Smooth muscle cell (in vitro differentiated cells): ENCODE measurements around the gene GAS7. TPM values are rescaled to one million over a fixed set of nuclear protein-coding genes. Genes with fewer than 3 reads are reported as not detected.
A peak's percentile ranks its signal among the peaks of the same experiment; 100 is the strongest.

Source experiments
- DNase-seq: peaks from one replicate; lab custom pipeline; 2025; ENCODE audit not compliant: unreplicated experiment; lab: John Stamatoyannopoulos, UW
- H2AFZ ChIP-seq: fragments of 200-600 bp; sonication (generic); 2 replicates; pipeline ENCODE4 v1.6.0; 2016; ENCODE audit warnings: antibody characterized with exemption, low read depth, mild to moderate bottlenecking
- H3F3A ChIP-seq: fragments of 200-600 bp; sonication (generic); 2 replicates; pipeline ENCODE4 v1.6.0; 2017; ENCODE audit warnings: antibody characterized with exemption, low read depth
- H3K27ac ChIP-seq: fragments of 200-600 bp; sonication (generic); 2 replicates; pipeline ENCODE4 v1.5.1; 2016; ENCODE audit warnings: low read depth, mild to moderate bottlenecking
- H3K27me3 ChIP-seq: fragments of 200-600 bp; sonication (generic); 2 replicates; pipeline ENCODE4 v1.6.1; 2016; ENCODE audit warnings: low read depth, mild to moderate bottlenecking
- H3K36me3 ChIP-seq: fragments of 200-600 bp; sonication (generic); 2 replicates; pipeline ENCODE4 v1.5.1; 2016; ENCODE audit warnings: low read depth
- H3K4me1 ChIP-seq: fragments of 200-600 bp; sonication (generic); 2 replicates; pipeline ENCODE4 v1.5.1; 2016; ENCODE audit warnings: low read depth
- H3K4me2 ChIP-seq: fragments of 200-600 bp; sonication (generic); 2 replicates; pipeline ENCODE4 v1.6.0; 2016; ENCODE audit warnings: mild to moderate bottlenecking
- H3K4me3 ChIP-seq: fragments of 200-600 bp; sonication (generic); 2 replicates; pipeline ENCODE4 v1.5.1; 2016; ENCODE audit warnings: mild to moderate bottlenecking
- H3K79me2 ChIP-seq: fragments of 200-600 bp; sonication (generic); 2 replicates; pipeline ENCODE4 v1.6.0; 2016; ENCODE audit warnings: low read depth, mild to moderate bottlenecking
- H3K9ac ChIP-seq: fragments of 200-600 bp; sonication (generic); 2 replicates; pipeline ENCODE4 v1.6.0; 2016; ENCODE audit warnings: low read depth
- H3K9me3 ChIP-seq: fragments of 200-600 bp; sonication (generic); replicated peaks from 2 replicates; pipeline ENCODE4 v1.5.1; 2016; ENCODE audit warnings: low read depth
- H4K20me1 ChIP-seq: fragments of 200-600 bp; sonication (generic); 2 replicates; pipeline ENCODE4 v1.6.0; 2016; ENCODE audit warnings: low read depth
- WGBS: methylation state at CpG from one replicate; pipeline ENCODE4 v1.1.7; 2016; ENCODE audit warnings: low lambda C conversion rate; 5-methylcytosine and 5-hydroxymethylcytosine counted together
- polyA plus RNA-seq: library from polyadenylated mRNA; unstranded; fragments of >200 nt; fragmentation: Nextera tagmentation; extraction: Ambion mirVana; gene quantifications from 2 replicates; pipeline ENCODE4 v1.2.1, GENCODE V29; 2016
- total RNA-seq: library from RNA; depleted of rRNA; stranded (reverse); fragments of >200 nt; gene quantifications from 2 replicates; pipeline ENCODE4 v1.2.3, GENCODE V29; 2014
- TF ChIP-seq, protein P1 (sequence below): fragments of 200-600 bp; sonication (generic); IDR thresholded peaks from 2 replicates; pipeline ENCODE4 v1.5.1; 2017; ENCODE audit warnings: borderline replicate concordance, mild to moderate bottlenecking, antibody characterized with exemption; ENCODE audit not compliant: insufficient read depth, poor library complexity, severe bottlenecking

Gene GAS7
- total and polyA plus RNA-seq, 2 experiments from 2014 or later, result 86.8 to 103 TPM

DNA sequence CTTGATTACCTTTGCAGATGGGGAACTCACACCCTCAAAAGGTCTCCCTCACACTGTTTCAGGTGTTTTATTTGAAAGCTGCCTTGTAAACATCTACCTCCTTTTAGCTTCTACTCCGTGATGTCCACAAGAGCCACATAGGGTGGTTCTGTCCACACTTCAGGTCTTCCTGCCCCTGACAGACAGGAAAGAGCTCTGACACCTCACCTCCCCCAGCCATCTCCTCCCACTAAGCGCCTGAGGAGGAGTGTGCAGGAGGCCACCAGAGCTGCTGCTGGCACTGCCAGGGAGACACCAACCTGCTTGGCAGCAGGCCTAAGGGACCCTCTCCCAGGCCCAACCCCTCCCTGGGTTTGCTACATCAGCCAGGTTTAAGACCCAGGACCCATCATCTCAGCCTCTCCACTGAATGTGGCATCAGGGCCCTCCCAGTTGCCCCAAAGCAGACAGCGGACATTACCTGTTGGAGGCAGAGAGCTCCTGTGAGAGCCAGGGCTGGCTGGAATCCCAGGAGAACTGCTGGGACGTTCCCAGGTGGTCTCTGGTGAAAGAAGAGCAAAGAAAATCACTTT is 217.0 kb downstream of the GAS7 start:
- H3F3A ChIP-seq, result peaks cover 18% of the 10 kb centered on the region
- H2AFZ ChIP-seq, result no peak overlapping the region
- no peak overlapping the region for H3K4me2 ChIP-seq
- no peaks in the 10 kb centered on the region for H3K9me3 ChIP-seq
- no peaks in the 10 kb centered on the region for H3K27me3 ChIP-seq
- H3K4me3 ChIP-seq, result no peak overlapping the region
- H3K27ac ChIP-seq, result no peak overlapping the region
- H3K4me1 ChIP-seq, result no peaks in the 10 kb centered on the region
- no peak overlapping the region for H3K9ac ChIP-seq
- TF ChIP-seq, protein P1, sequence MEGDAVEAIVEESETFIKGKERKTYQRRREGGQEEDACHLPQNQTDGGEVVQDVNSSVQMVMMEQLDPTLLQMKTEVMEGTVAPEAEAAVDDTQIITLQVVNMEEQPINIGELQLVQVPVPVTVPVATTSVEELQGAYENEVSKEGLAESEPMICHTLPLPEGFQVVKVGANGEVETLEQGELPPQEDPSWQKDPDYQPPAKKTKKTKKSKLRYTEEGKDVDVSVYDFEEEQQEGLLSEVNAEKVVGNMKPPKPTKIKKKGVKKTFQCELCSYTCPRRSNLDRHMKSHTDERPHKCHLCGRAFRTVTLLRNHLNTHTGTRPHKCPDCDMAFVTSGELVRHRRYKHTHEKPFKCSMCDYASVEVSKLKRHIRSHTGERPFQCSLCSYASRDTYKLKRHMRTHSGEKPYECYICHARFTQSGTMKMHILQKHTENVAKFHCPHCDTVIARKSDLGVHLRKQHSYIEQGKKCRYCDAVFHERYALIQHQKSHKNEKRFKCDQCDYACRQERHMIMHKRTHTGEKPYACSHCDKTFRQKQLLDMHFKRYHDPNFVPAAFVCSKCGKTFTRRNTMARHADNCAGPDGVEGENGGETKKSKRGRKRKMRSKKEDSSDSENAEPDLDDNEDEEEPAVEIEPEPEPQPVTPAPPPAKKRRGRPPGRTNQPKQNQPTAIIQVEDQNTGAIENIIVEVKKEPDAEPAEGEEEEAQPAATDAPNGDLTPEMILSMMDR, result no peak
- WGBS, result 94% methylated on average over 4 of the region's 4 CpGs
- H3K79me2 ChIP-seq, result peaks cover 41% of the 10 kb centered on the region
- DNase-seq, result no peak
- H4K20me1 ChIP-seq, result peaks cover 97% of the 10 kb centered on the region
- no peaks in the 10 kb centered on the region for H3K36me3 ChIP-seq

DNA sequence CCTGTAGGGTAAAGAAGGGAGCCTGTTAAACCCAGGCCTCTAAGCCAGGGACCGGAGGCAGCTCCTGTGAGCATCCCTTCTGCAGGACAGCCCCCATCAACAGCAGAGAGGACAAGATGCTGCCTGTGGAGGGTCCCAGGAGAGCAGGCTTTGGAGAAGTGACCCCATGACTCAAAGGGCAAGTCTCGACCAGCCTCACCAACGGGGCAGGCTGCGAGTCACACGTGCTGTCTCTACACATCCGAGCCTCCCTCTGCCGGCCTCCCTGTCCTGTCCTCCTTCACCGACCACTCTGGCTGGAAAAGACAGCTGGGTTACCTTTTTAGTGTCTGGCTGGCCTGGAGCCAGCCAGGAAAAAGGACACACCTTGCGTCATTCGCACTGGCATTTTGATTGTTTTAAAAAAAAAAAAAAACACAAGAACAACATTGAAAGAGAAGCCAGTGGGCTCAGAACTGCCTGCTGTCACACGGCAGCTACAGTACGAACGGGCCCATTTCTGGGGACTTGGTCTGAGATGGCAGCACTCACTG is 218.9 kb downstream of the GAS7 start:
- no peaks in the 10 kb centered on the region for H3K9me3 ChIP-seq
- peaks cover 24% of the 10 kb centered on the region for H3F3A ChIP-seq
- H3K27me3 ChIP-seq, result no peaks in the 10 kb centered on the region
- no peak overlapping the region for H3K9ac ChIP-seq
- 71% methylated on average over 13 of the region's 13 CpGs for WGBS
- DNase-seq, result no peak
- H3K36me3 ChIP-seq, result no peaks in the 10 kb centered on the region
- peaks cover 5% of the 10 kb centered on the region for H3K4me1 ChIP-seq
- no peak overlapping the region for H2AFZ ChIP-seq
- TF ChIP-seq, protein P1, result no peak
- no peak overlapping the region for H3K4me2 ChIP-seq
- peaks cover 27% of the 10 kb centered on the region for H3K79me2 ChIP-seq
- H4K20me1 ChIP-seq, result peaks cover 96% of the 10 kb centered on the region
- no peak overlapping the region for H3K27ac ChIP-seq
- H3K4me3 ChIP-seq, result no peak overlapping the region

DNA sequence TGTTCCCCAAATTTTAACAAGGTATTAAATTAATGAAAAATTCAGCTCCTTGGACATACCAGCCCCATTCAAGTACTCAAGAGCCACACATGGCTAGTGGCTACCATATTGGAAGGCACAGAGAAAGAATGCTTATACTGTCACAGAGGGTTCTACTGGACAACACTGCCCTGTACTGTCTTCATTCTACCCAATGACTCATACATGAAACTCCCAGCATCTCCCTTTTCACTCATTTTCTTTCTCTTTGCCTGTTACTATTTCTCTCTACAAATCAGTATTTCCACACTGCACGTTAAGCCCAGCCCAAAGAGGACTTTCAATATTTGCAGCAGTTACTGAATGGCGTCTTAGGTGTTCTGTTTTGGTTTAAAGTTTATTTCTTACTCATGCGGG is 221.2 kb downstream of the GAS7 start:
- TF ChIP-seq, protein P1, result no peak

More for the DNA sequence above, 221.2 kb downstream of the GAS7 start:
- Histone ChIP-seq H3F3A (peaks cover 34% of the 10 kb centered on the region), H4K20me1 (peaks cover 94% of the 10 kb centered on the region), H3K4me1 (peaks cover 24% of the 10 kb centered on the region), H3K36me3 (no peaks in the 10 kb centered on the region), H3K9me3 (no peaks in the 10 kb centered on the region), H3K27me3 (no peaks in the 10 kb centered on the region), H3K4me3 (no peak overlapping the region), H3K9ac (no peak overlapping the region), H2AFZ (no peak overlapping the region), H3K27ac (peak overlapping the region; percentile 86), H3K4me2 (peak overlapping the region; percentile 68), H3K79me2 (peaks cover 14% of the 10 kb centered on the region)
- no peak for DNase-seq
- 54% methylated on average over 3 of the region's 3 CpGs for WGBS
